Hepatocyte (in vitro differentiated cells): ENCODE results near the gene PRSS3. TPM values are rescaled to one million over a fixed set of nuclear protein-coding genes. Genes with fewer than 3 reads are reported as not detected.

Experiments used
- DNase-seq: peaks from one replicate; pipeline ENCODE4 v3.0.0-alpha.2; 2016; ENCODE audit warnings: low spot score
- H2AFZ ChIP-seq: fragments of 200-600 bp; sonication (generic); 2 replicates; pipeline ENCODE4 v1.6.0; 2016; ENCODE audit warnings: antibody characterized with exemption, mild to moderate bottlenecking
- H3K27ac ChIP-seq: fragments of 200-600 bp; sonication (generic); 2 replicates; pipeline ENCODE4 v1.5.1; 2016; ENCODE audit warnings: mild to moderate bottlenecking
- H3K27me3 ChIP-seq: fragments of 200-600 bp; sonication (generic); 2 replicates; pipeline ENCODE4 v1.6.1; 2016
- H3K36me3 ChIP-seq: fragments of 200-600 bp; sonication (generic); replicated peaks from 2 replicates; pipeline ENCODE4 v1.5.1; 2016; ENCODE audit warnings: low read depth; ENCODE audit not compliant: insufficient read depth
- H3K4me1 ChIP-seq: fragments of 200-600 bp; sonication (generic); 2 replicates; pipeline ENCODE4 v1.5.1; 2016; ENCODE audit warnings: mild to moderate bottlenecking, moderate library complexity; ENCODE audit not compliant: insufficient read depth
- H3K4me2 ChIP-seq: fragments of 200-600 bp; sonication (generic); 2 replicates; pipeline ENCODE4 v1.6.0; 2016
- H3K4me3 ChIP-seq: fragments of 200-600 bp; sonication (generic); 2 replicates; pipeline ENCODE4 v1.5.1; 2016; ENCODE audit warnings: mild to moderate bottlenecking
- H3K79me2 ChIP-seq: fragments of 200-600 bp; sonication (generic); 2 replicates; pipeline ENCODE4 v1.6.0; 2017; ENCODE audit warnings: mild to moderate bottlenecking
- H3K9me2 ChIP-seq: fragments of 200-600 bp; sonication (generic); replicated peaks from 2 replicates; pipeline ENCODE4 v1.6.0; 2017; ENCODE audit warnings: mild to moderate bottlenecking; ENCODE audit not compliant: insufficient read depth
- H3K9me3 ChIP-seq: fragments of 200-600 bp; sonication (generic); 2 replicates; pipeline ENCODE4 v1.5.1; 2016; ENCODE audit warnings: low read depth, mild to moderate bottlenecking
- H4K20me1 ChIP-seq: fragments of 200-600 bp; sonication (generic); 2 replicates; pipeline ENCODE4 v1.6.0; 2016; ENCODE audit warnings: mild to moderate bottlenecking; ENCODE audit not compliant: insufficient read depth, poor library complexity, severe bottlenecking
- EZH2 ChIP-seq: fragments of 200-600 bp; sonication (generic); IDR thresholded peaks from 2 replicates; pipeline ENCODE4 v1.6.1; 2016; ENCODE audit warnings: antibody characterized with exemption, mild to moderate bottlenecking, borderline replicate concordance
- EZH2phosphoT487 ChIP-seq: fragments of 200-600 bp; sonication (generic); IDR thresholded peaks from one replicate; pipeline ENCODE4 v1.6.1; 2018; ENCODE audit warnings: antibody characterized with exemption, mild to moderate bottlenecking, low read depth, moderate library complexity; ENCODE audit not compliant: unreplicated experiment, severe bottlenecking
- WGBS: methylation state at CpG from one replicate; pipeline ENCODE4 v1.1.6; 2016; ENCODE audit warnings: low lambda C conversion rate; ENCODE audit errors: missing lambda C conversion rate; 5-methylcytosine and 5-hydroxymethylcytosine counted together
- polyA plus RNA-seq: library from polyadenylated mRNA; unstranded; fragments of >200 nt; fragmentation: Nextera tagmentation; extraction: Ambion mirVana; gene quantifications from 2 replicates; pipeline ENCODE4 v1.2.1, GENCODE V29; 2016
- total RNA-seq: library from RNA; depleted of rRNA; stranded (reverse); fragments of >200 nt; gene quantifications from 2 replicates; pipeline ENCODE4 v1.2.3, GENCODE V29; 2014
- TF ChIP-seq, protein P1 (sequence below): fragments of 200-600 bp; sonication (generic); IDR thresholded peaks from 2 replicates; pipeline ENCODE4 v1.5.1; 2016; ENCODE audit warnings: antibody characterized with exemption, mild to moderate bottlenecking; ENCODE audit not compliant: poor library complexity

The PRSS3 gene
- total and polyA plus RNA-seq, 2 experiments from 2014 or later, result 1.5 TPM; not detected in 1

DNA sequence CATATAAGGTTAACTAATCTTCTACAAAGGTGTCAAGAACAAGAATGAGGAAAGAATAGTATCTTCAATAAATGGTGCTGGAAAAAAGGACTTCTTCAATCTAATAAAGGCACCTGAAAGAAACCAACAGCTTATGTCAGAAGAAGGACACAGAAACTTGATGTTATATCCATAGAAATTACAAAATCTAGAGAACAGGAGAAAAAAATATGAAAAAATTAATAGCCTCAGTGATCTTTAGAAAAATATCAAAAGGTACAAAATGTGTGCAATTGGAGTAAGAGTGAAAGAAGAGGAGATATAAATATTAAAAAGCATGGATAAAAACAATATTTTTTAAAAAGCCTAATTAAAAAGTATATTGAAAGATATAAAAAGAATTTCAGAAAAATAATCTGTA is 18.8 kb upstream of the PRSS3 start:
- no peak overlapping the region for H2AFZ ChIP-seq

DNA sequence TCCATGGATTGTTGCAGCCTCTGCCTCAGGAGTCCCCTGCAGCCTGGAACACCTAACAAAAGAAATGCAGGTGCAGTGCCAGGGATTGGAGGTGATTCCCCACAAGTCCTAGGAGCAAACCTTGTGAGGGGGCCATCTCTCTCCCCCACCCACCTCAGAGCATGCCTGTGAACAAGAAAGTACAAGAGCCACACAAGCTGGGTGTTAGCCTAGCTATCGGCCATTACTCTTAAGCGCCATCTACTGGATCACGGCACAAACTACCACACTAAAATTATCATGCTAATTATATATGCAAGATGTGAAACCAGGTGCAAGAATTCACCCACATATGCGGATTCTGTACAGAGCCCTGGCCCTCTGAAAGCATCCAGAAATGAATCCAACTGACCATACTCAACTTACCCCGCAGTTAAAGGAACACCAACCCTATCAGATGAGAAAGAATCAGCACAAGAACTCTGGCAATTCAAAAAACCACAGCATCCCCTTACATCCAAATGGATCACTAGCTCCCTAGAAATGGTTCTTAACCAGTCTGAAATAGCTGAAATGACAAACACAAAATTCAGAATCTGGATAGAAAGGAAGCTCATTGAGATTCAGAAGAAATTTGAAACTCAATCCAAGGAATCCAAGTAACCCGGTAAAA is 16.5 kb upstream of the PRSS3 start:
- Histone ChIP-seq H3K27me3 (no peaks in the 10 kb centered on the region), H2AFZ (no peak overlapping the region), H3K36me3 (no peaks in the 10 kb centered on the region), H3K79me2 (no peaks in the 10 kb centered on the region), H3K9me2 (no peaks in the 10 kb centered on the region), H3K4me3 (no peak overlapping the region), H3K27ac (no peak overlapping the region), H4K20me1 (no peaks in the 10 kb centered on the region), H3K4me2 (no peak overlapping the region), H3K9me3 (no peaks in the 10 kb centered on the region), H3K4me1 (peaks cover 6% of the 10 kb centered on the region)
- DNase-seq, result peak; percentile 78
- 17% methylated on average over 6 of the region's 6 CpGs for WGBS
- TF ChIP-seq EZH2phosphoT487 (no peak), EZH2 (no peak)
- TF ChIP-seq, protein P1, sequence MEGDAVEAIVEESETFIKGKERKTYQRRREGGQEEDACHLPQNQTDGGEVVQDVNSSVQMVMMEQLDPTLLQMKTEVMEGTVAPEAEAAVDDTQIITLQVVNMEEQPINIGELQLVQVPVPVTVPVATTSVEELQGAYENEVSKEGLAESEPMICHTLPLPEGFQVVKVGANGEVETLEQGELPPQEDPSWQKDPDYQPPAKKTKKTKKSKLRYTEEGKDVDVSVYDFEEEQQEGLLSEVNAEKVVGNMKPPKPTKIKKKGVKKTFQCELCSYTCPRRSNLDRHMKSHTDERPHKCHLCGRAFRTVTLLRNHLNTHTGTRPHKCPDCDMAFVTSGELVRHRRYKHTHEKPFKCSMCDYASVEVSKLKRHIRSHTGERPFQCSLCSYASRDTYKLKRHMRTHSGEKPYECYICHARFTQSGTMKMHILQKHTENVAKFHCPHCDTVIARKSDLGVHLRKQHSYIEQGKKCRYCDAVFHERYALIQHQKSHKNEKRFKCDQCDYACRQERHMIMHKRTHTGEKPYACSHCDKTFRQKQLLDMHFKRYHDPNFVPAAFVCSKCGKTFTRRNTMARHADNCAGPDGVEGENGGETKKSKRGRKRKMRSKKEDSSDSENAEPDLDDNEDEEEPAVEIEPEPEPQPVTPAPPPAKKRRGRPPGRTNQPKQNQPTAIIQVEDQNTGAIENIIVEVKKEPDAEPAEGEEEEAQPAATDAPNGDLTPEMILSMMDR, result peak; percentile 71

More for the DNA sequence above, 18.8 kb upstream of the PRSS3 start:
- no peak for TF ChIP-seq EZH2phosphoT487
- TF ChIP-seq, protein P1, result no peak
- no peak for TF ChIP-seq EZH2
- Histone ChIP-seq H3K9me2 (no peaks in the 10 kb centered on the region), H4K20me1 (no peaks in the 10 kb centered on the region), H3K4me1 (no peaks in the 10 kb centered on the region), H3K79me2 (no peaks in the 10 kb centered on the region), H3K36me3 (no peaks in the 10 kb centered on the region), H3K27me3 (no peaks in the 10 kb centered on the region), H3K4me2 (no peak overlapping the region), H3K9me3 (no peaks in the 10 kb centered on the region), H3K4me3 (no peak overlapping the region), H3K27ac (no peak overlapping the region)
- no peak for DNase-seq

DNA sequence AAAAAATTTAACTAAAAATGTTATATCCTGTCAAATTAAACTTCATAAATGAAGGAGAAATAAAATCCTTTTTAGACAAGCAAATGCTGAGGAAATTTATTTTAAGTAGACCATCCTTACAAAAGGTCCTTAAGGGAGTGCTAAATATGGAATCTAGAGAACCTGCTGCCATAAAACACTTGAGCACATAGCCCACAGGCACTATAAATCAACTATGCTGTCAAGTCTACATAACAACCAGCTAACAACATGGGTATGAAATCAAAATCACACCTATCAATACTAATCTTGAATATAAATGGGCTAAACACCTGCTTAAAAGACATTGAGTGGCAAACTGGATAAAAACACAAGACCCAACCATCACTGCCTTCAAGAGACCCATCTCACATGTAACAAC is 15.1 kb upstream of the PRSS3 start:
- Histone ChIP-seq H3K79me2 (no peaks in the 10 kb centered on the region), H3K4me2 (no peak overlapping the region), H3K4me3 (no peak overlapping the region), H3K36me3 (no peaks in the 10 kb centered on the region), H2AFZ (no peak overlapping the region), H3K27ac (no peak overlapping the region), H4K20me1 (no peaks in the 10 kb centered on the region), H3K27me3 (no peaks in the 10 kb centered on the region), H3K9me3 (no peaks in the 10 kb centered on the region), H3K4me1 (peaks cover 6% of the 10 kb centered on the region), H3K9me2 (no peaks in the 10 kb centered on the region)
- TF ChIP-seq, protein P1, result no peak
- TF ChIP-seq EZH2, result no peak
- TF ChIP-seq EZH2phosphoT487, result no peak
- no peak for DNase-seq
